SH-SY5Y (cell line): ENCODE results near the gene DNM3.
A peak's percentile ranks its signal among the peaks of the same experiment; 100 is the strongest.

Source experiments
- GATA2 ChIP-seq: IDR thresholded peaks from 2 replicates; pipeline ENCODE4 v1.6.1; 2011; ENCODE audit warnings: mild to moderate bottlenecking, low read depth, low read length
- GATA3 ChIP-seq: IDR thresholded peaks from 2 replicates; pipeline ENCODE4 v1.6.1; 2011; ENCODE audit warnings: low read depth, mild to moderate bottlenecking, low read length, moderate library complexity

DNM3 gene

DNA sequence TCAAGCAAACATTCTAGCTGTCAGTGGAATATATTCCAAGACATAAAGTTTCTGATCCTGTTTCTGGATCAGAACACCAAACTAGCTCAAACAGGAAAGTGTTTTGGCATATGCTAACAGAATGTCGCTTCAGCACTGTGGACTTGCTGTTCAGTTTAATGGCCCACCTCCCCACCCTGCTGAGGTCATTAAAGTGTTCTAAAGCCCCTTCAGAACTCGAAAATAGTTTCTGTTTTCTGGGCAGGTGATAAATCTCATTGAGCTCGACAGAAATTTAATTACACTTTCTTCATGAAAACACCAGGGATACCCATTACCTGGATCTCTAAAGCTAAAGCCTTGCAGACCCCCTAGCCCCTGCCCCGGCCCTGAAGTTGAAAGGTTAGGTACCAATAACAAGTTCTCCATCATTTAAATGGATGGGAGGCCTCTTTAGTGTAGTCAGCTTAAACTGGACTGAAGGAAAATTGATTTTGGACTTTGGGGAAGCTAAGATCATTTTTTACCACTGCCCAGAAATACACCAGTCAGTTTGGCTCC lies 575.3 kb downstream of the DNM3 start:
- TF ChIP-seq GATA2 = no peak
- TF ChIP-seq GATA3 = no peak

DNA sequence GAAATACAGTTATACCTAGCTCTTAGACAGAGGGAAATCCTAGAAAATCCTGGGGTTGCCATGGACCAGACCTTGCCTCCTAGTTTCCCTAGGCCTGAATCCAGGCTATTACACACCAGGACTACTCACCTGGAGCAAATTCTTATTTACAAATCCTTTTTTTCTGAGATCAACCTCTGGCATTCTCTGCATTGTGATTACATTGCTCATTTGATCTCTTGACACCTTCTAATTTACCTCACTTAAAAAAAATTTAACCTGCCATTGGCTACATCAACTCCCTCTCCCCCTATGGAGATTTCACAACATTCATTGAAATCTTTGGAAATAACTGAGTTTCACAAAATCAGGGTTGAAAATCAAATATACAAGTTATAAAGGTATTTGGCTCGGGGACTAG lies 576.3 kb downstream of the DNM3 start:
- TF ChIP-seq GATA3 = no peak
- TF ChIP-seq GATA2 = no peak

DNA sequence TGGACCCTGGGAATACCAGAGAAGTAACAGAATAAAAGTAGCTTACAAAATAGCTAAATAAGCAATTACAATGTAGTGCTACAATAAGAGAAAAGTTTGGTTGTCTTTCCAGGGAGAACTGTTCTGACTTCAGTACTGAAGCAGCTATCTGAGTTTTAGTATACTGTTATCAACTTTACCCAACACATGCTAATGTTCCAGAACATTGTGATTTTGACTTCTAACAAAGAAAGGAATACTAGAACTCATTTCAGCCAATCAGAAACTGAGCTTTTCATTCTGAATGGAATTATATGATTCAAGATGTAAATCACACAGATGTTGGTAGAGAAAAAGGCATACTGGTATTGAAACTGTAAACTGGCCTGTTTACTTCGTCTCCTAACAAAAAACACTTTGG lies 579.1 kb downstream of the DNM3 start, which contains the start of gene C1orf105:
C1orf105 (plus strand) TSS at position 301 of the 400 bp plus-strand sequence. CDS start 201 bp downstream, outside the sequence.
- TF ChIP-seq GATA3 = no peak

DNA sequence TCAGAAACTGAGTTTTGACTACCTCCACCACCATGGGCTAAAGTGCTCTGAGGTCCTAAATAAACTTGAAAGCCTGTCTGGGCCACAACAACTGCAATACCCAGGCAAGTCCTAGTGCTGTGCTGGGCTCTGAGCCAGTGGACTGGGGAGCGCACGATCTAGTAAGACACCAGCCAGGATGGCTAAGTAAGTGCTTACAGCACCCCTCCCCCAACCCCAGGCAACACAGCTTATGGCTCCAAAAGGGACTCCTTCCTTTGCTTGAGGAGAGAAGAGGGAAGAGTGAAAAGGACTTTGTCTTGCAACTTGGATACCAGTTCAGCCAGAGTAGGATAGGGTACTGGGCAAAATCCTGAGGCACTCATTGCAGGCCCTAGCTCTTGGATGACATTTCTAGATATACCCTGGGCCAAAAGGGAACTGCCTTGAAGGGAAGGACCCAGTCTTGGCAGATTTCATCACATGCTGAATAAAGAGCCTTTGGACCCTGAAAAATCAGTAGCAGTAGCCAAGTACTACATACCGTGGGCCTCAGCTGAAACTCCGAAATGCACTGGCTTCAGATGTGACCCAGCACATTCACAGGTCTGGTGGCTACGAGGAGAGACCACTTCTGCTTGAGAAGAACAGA lies 580.8 kb downstream of the DNM3 start:
- TF ChIP-seq GATA2 (no peak), GATA3 (no peak)

DNA sequence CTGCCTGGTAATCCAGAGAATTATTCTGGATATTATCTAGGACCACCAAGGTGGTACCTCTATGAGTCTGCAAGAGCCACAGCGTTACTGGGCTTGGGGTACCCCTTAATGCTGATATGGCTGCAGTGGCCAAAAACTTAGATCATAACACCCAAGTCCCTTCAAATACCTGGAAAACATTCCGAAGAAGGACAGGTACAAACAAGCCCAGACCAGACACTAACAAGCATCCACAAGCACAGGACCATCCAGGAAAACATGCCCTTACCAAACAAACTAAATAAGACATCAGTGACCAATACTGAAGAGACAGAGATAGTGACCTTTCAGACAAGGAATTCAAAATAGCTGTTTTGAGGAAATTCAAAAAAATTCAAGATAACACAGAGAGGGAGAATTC lies 582.0 kb downstream of the DNM3 start:
- TF ChIP-seq GATA2 (no peak), GATA3 (no peak)

DNA sequence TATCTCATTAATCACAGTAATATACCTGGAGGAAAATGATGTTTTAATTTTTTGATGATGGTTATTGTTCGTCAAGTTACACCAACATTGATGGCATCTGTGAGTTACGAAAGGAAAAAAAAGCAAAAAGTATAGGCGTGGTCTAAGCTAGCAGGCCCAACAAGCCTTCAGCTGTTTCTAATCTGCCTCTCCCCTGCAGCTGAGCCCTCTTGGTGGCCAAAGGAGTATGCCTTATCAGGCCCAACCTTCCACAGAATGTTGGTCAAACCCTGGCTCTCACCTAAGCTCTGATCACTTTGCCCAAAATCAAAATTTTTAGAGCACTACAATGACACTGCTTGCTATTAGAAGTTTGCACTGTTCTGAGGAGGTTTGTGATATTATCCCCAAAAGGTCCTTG lies 584.0 kb downstream of the DNM3 start:
- no peak for TF ChIP-seq GATA2
- no peak for TF ChIP-seq GATA3

DNA sequence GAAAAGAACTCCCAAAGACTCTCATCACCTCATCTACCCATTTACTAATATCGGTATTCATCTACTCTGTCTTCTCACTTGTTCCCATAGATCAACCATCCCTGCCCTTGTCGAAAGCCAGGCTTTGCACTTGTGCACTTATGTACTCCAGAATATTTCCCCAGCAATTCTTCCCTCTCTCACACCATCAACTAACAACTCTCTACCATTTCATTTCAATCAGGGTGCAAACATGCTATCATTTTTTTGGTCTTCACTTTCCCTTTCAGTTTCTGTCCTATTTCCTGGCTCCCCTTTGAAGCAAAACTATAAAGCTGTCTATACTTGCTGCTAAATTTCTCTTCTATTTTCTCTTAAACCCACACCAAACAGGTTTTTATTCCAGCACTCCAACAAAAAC lies 585.9 kb downstream of the DNM3 start:
- no peak for TF ChIP-seq GATA2
- no peak for TF ChIP-seq GATA3

DNA sequence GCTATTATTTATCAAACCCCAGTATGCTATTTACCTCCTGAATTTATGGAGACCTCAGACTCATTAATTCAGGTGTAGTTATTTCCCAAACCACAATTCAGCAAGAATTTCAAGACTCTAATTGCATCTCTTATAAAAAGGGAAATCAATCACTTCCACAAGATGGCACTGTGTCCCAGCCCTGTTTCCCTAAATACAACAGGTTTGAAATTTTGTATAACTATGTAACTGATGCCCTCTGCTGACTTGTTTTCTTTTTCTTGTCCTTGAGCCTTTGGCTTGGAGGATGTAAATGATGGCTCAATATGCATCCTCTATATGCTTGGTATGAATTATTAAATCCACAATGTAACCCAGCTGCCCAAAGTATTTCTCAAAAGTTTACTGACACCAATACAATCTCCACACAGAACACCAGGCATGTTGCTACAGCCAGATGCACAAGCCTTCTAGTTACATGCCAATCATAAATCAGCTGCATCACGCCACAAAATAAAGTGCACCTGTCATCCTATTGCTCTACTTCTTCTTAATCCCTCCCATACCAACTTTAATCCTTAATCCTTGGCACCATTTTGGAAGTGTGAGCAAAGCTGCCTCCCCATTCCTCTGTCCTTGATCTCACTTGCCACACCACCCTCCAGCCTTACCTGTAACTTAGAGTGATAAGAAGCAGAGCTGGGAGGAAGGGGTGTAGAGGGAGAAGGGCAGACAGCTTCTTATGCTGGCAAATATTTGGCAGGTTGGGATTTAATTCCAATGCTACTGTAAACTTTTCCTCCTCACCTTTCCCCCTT lies 588.2 kb downstream of the DNM3 start:
- no peak for TF ChIP-seq GATA3
- no peak for TF ChIP-seq GATA2

DNA sequence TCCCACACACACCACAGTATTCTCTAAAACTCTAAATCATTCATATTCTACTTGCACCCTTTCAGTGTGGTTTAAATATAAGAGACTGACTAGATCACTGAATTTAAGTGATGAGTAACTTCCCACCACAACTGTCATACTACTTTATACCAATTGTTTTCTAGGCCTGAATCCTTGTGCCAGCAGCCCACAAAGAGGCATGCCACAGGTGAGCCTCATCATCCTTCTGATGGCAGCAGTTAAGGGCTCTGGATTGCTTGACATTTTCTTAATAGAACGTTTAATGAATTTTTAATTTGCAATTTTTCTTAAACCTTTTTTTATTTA lies 588.8 kb downstream of the DNM3 start:
- TF ChIP-seq GATA3 (no peak), GATA2 (no peak)

DNA sequence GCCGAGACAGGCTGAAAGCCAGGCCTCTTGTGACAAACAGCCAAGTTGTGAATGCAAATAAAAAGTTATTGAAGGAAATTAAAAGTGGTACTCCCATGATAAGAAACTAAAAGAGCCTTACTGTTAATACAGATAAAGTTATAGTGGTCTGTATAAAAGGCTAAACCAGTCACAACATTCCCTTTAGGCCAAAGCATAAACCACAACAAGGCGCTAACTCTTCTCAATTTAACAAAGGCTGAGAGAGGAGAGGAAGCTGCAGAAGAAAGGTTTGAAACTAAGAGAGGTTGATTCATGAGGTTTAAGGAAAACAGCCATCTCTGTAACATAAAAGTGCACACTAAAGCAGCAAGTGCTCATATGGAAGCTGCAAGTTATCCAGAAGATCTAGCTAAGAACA lies 589.9 kb downstream of the DNM3 start:
- TF ChIP-seq GATA2 = no peak
- no peak for TF ChIP-seq GATA3

DNA sequence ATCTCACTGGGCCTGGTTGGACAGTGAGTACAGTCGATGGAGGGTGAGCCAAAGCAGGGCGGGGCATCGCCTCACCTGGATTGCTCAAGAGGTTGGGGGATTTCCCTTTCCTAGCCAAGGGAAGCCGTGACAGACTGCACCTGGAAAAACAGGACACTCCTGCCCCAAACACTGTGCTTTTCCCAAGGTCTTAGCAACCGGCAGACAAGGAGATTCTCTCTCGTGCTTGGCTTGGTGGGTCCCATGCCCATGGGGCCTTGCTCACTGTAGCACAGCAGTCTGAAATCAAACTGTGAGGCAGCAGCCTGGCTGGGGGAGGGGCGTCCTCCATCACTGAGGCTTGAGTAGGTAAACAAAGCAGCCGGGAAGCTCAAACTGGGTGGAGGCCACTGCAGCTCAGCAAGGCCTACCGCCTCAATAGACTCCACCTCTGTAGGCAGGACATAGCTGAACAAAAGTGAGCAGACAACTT lies 590.5 kb downstream of the DNM3 start:
- TF ChIP-seq GATA3 (no peak), GATA2 (no peak)

DNA sequence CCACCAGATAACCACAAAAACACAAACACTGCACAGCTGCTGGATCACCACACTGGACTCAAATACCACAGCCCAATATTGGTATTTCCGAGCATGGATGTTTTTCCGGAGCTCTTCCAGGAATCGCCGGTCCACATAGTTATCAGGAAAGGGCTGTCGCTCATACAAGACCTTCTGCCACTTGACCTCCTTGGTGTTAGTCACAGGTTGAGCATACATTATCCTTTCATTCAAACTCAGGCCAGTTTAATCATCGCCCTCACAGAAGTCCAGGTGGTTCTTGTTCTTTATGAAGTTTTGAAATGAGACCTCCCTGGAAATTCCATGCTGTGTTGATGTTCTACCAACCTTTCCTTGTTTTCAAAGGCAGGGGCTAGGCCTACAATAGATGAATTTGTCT lies 601.1 kb downstream of the DNM3 start:
- TF ChIP-seq GATA3 (no peak), GATA2 (no peak)

DNA sequence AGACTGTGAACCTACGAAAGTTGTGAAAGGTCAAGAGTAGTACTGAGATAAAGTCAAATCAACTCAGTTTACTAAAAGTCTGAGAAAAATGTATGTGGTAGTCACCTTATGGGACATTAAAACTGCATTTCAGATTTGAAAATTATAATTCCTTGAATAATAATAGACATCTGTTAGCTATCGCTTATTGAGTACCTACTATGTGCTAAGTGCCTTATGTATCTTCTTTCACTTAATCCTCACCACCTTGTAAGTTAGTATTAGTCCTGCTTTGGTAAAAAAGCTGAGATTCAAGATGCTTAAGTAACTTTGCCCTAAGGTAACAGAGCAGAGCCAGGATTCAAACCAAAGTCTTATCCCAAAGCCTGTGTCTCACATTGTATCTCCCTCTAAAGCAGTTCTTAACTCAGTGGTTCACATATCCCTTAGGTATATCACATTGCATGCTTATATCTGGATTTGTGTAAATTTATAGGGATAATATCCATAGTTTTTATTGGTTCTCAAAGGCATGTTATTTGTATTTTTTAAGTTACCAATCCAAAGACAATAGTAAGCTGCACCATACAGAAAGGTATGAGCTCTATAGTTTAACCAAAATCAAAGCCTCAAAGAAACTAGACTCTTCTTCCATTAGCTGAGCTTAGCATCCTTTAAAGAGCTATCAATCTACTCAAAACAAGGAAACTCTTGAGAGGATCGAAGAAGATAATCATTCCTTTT lies 601.7 kb downstream of the DNM3 start:
- TF ChIP-seq GATA2 = no peak
- TF ChIP-seq GATA3 = no peak

DNA sequence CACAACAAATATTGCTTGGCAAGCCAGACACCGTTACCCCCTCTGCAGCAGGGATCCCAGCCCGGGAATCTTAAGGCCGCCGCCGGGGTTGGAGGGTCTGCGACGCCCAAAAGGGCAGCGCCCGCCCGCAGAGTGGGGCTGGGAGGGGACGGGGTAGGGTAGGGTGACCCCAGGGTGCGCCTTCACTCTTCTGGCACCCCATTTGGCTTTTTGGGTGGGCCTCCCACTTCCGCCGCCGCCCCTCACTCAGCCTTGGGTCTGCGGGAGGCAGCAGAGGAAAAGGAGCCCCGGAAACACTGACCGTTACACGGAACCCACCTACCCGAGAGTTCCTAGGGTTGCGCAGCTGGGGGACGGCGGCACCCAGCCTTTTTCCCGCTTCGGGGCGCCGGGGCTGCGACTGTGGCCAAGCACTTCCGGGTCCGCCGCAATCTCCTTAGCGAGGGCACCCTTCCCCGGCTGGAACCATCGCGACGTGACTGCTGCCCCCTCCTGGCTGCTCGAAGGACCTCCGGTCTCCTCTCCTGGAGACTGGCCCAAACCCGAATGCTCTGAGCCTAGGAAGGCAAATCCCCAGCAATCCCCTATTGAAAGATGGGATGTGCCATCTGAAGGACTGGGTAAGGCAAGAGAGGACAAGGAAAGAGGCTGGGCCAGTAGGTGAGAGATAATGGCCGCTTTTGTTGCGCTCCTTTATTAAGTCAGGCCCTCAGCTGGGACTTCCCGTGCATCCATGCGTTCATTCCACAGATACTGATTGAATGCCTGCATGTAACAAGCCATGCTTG lies 602.6 kb downstream of the DNM3 start, which contains the start of gene PIGC:
PIGC (minus strand) TSS at position 404 of the 788 bp plus-strand sequence. CDS start 1,447 bp downstream, outside the sequence.
- peak; percentile 52 for TF ChIP-seq GATA2
- no peak for TF ChIP-seq GATA3
